HCT116 (cell line): ENCODE results near the gene WASF2. TPM values are rescaled to one million over a fixed set of nuclear protein-coding genes. Genes with fewer than 3 reads are reported as not detected.

Source experiments
- ATAC-seq: fragments of 200-7000 bp; cut with Tn5 transposase; 2 replicates; pipeline ENCODE4 v1.9.1; 2020; ENCODE audit warnings: mild to moderate bottlenecking, moderate library complexity
- BruUV-seq: library from RNA; stranded (reverse); fragments of 400-500 nt; replicated peaks from 2 replicates; lab custom pipeline; 2021; lab: Mats Ljungman, UMichigan
- CTCF ChIA-PET: fragments of 300-600 bp; sonication (Branson Sonifier 250); formaldehyde crosslinking; loops from one replicate; lab custom pipeline; 2021; ENCODE audit warnings: antibody characterized with exemption; lab: Charles Lee
- POLR2A ChIA-PET: fragments of 300-600, 350-600 bp; sonication (Branson Sonifier 250); formaldehyde crosslinking; loops from one replicate; lab custom pipeline; 2021; ENCODE audit warnings: antibody characterized with exemption; lab: Charles Lee
- RAD21 ChIA-PET, 2 experiments: fragments of 300-600 bp; sonication (Branson Sonifier 250); formaldehyde crosslinking; loops; one replicate each; lab custom pipeline; 2023; ENCODE audit warnings: low total read pairs in 2 of 2; ENCODE audit not compliant: uncharacterized antibody in 2 of 2, unreplicated experiment in 2 of 2, low non-redundant PET in 1 of 2; lab: Charles Lee
- DNase-seq: peaks from one replicate; pipeline ENCODE4 v3.0.0-alpha.2; 2010; ENCODE audit warnings: low read depth, low spot score
- H2AFZ ChIP-seq: fragments of 200-600 bp; shearing (Covaris generic), sonication (generic); 2 replicates; pipeline ENCODE4 v1.6.1; 2017; ENCODE audit warnings: low read depth, mixed run types, mixed read lengths, antibody characterized with exemption, low read length; ENCODE audit not compliant: poor library complexity, severe bottlenecking
- H3K27ac ChIP-seq: 2 replicates; pipeline ENCODE4 v1.5.1; 2012; ENCODE audit warnings: low read depth, low read length
- H3K27me3 ChIP-seq: fragments of 200-600 bp; sonication (generic); 2 replicates; pipeline ENCODE4 v1.6.1; 2016; ENCODE audit warnings: mixed run types, low read length, mixed read lengths; ENCODE audit not compliant: insufficient read depth
- H3K36me3 ChIP-seq, 2 experiments: fragments of 200-500 bp in 1 of 2; fragments of 200-600 bp in 1 of 2; sonication (Bioruptor generic) in 1 of 2; sonication (generic) in 1 of 2; 2 replicates each; pipeline versions ENCODE4 v1.5.1 to v1.6.1; 2014 to 2016; ENCODE audit warnings: low read length in 2 of 2, inconsistent platforms in 1 of 2, mixed read lengths in 1 of 2, mixed run types in 1 of 2; ENCODE audit not compliant: insufficient read depth in 2 of 2, control insufficient read depth in 1 of 2
- H3K4me1 ChIP-seq, 2 experiments: fragments of 200-600 bp in 1 of 2; sonication (generic) in 1 of 2; 2 replicates each; pipeline versions ENCODE4 v1.5.1 to v1.6.1; 2012 to 2017; ENCODE audit warnings: low read length in 2 of 2, inconsistent platforms in 1 of 2, mild to moderate bottlenecking in 1 of 2, mixed read lengths in 1 of 2, mixed run types in 1 of 2, moderate library complexity in 1 of 2; ENCODE audit not compliant: insufficient read depth in 2 of 2, control insufficient read depth in 1 of 2
- H3K4me2 ChIP-seq: fragments of 200-600 bp; sonication (generic); 2 replicates; pipeline ENCODE4 v1.6.1; 2017; ENCODE audit warnings: mixed run types, low read length, mixed read lengths
- H3K4me3 ChIP-seq, 2 experiments: fragments of 200-600 bp in 1 of 2; sonication (generic) in 1 of 2; replicated peaks in 1 of 2; 2 replicates each; pipeline ENCODE4 v1.5.1; 2011 to 2016; ENCODE audit warnings: low read length in 2 of 2, control low read depth in 1 of 2, low read depth in 1 of 2, mild to moderate bottlenecking in 1 of 2, mixed read lengths in 1 of 2, mixed run types in 1 of 2
- H3K79me2 ChIP-seq: fragments of 200-600 bp; sonication (generic); 2 replicates; pipeline ENCODE4 v1.6.1; 2017; ENCODE audit warnings: mild to moderate bottlenecking, mixed run types, low read length, moderate library complexity, mixed read lengths; ENCODE audit not compliant: insufficient read depth
- H3K9ac ChIP-seq: fragments of 200-600 bp; sonication (generic); 2 replicates; pipeline ENCODE4 v1.6.1; 2016; ENCODE audit warnings: low read length, mixed read lengths
- H3K9me2 ChIP-seq: fragments of 200-600 bp; sonication (generic), shearing (Covaris generic); 2 replicates; pipeline ENCODE4 v1.6.1; 2017; ENCODE audit warnings: mixed run types, mild to moderate bottlenecking, moderate library complexity; ENCODE audit not compliant: insufficient read depth
- H3K9me3 ChIP-seq, 2 experiments: fragments of 200-500 bp in 1 of 2; fragments of 200-600 bp in 1 of 2; sonication (Bioruptor generic) in 1 of 2; sonication (generic) in 1 of 2; 2 replicates each; pipeline ENCODE4 v1.6.1; 2014 to 2017; ENCODE audit warnings: low read length in 2 of 2, mixed read lengths in 2 of 2, inconsistent platforms in 1 of 2, low read depth in 1 of 2, mild to moderate bottlenecking in 1 of 2, mixed run types in 1 of 2, moderate library complexity in 1 of 2; ENCODE audit not compliant: control insufficient read depth in 1 of 2, insufficient read depth in 1 of 2
- H4K20me1 ChIP-seq: fragments of 200-600 bp; sonication (generic), shearing (Covaris generic); 2 replicates; pipeline ENCODE4 v1.6.1; 2017; ENCODE audit warnings: mixed run types, mild to moderate bottlenecking, moderate library complexity; ENCODE audit not compliant: insufficient read depth
- CBX3 ChIP-seq: IDR thresholded peaks from 2 replicates; pipeline ENCODE4 v1.6.1; 2012; ENCODE audit warnings: low read depth
- CEBPB ChIP-seq: IDR thresholded peaks from 2 replicates; pipeline ENCODE4 v1.6.1; 2012; ENCODE audit warnings: low read depth
- FOSL1 ChIP-seq: IDR thresholded peaks from 2 replicates; pipeline ENCODE4 v1.6.1; 2012; ENCODE audit warnings: low read depth
- JUND ChIP-seq: IDR thresholded peaks from 2 replicates; pipeline ENCODE4 v1.6.1; 2012
- POLR2A ChIP-seq: IDR thresholded peaks from 2 replicates; pipeline ENCODE4 v1.7.0; 2011; ENCODE audit warnings: borderline replicate concordance; ENCODE audit not compliant: insufficient read depth, insufficient read length; ENCODE audit errors: extremely low read depth
- POLR2AphosphoS5 ChIP-seq: IDR thresholded peaks from 2 replicates; pipeline ENCODE4 v1.6.1; 2011; ENCODE audit warnings: mild to moderate bottlenecking, low read depth, low read length, moderate library complexity
- SP1 ChIP-seq: IDR thresholded peaks from 2 replicates; pipeline ENCODE4 v1.6.1; 2012; ENCODE audit warnings: low read depth
- intact Hi-C: fragments of 100-400 bp; cut with micrococcal nuclease; formaldehyde crosslinking; loops from 2 replicates; pipeline ENCODE4 v1.10.0; 2022
- total RNA-seq: library from RNA; stranded (reverse); gene quantifications from one replicate; pipeline ENCODE4 v1.2.1, GENCODE V29; 2021; ENCODE audit not compliant: unreplicated experiment
- TF ChIP-seq, protein P1 (sequence below): IDR thresholded peaks from 2 replicates; pipeline ENCODE4 v1.6.1; 2012; ENCODE audit warnings: low read depth

Gene WASF2
- total RNA-seq, 1 experiment from 2014 or later = 111 TPM

DNA sequence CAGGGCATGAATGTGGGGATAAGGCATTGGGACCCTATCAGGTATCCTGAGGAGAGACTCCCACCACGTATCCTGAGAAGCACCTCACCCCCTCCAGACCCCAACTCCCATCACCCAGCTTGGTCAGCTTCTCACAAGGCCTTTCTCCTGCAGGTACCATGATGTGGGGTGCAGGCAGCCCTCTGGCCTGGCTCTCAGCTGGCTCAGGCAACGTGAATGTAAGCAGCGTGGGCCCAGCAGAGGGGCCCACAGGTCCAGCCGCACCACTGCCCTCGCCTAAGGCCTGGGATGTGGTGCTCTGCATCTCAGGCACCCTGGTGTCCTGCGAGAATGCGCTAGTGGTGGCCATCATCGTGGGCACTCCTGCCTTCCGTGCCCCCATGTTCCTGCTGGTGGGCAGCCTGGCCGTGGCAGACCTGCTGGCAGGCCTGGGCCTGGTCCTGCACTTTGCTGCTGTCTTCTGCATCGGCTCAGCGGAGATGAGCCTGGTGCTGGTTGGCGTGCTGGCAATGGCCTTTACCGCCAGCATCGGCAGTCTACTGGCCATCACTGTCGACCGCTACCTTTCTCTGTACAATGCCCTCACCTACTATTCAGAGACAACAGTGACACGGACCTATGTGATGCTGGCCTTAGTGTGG lies 96.2 kb downstream of the WASF2 start:
- Histone ChIP-seq H3K27me3 (no peaks in the 10 kb centered on the region), H3K4me1 (peaks cover 17 to 40% of the 10 kb centered on the region in 2 experiments), H4K20me1 (no peaks in the 10 kb centered on the region), H3K4me2 (peak overlapping the region; percentile 86), H3K9ac (peak overlapping the region; percentile 100), H2AFZ (no peak overlapping the region), H3K79me2 (peaks cover 25% of the 10 kb centered on the region), H3K9me2 (no peaks in the 10 kb centered on the region), H3K4me3 (peak overlapping the region; percentile 96 to 99), H3K27ac (peak overlapping the region; percentile 88; the same call in 1 of the 2 replicates), H3K36me3 (peaks cover 0 to 12% of the 10 kb centered on the region in 2 experiments; a peak in 1 of 4 replicates), H3K9me3 (no peaks in the 10 kb centered on the region)
- no peak for ATAC-seq
- BruUV-seq = no TSS peak
- no peak for DNase-seq
- TF ChIP-seq CEBPB = no peak
- no peak for TF ChIP-seq CBX3
- TF ChIP-seq FOSL1 = no peak
- no peak for TF ChIP-seq SP1
- no peak for TF ChIP-seq POLR2A
- no peak for TF ChIP-seq JUND
- TF ChIP-seq, protein P1, sequence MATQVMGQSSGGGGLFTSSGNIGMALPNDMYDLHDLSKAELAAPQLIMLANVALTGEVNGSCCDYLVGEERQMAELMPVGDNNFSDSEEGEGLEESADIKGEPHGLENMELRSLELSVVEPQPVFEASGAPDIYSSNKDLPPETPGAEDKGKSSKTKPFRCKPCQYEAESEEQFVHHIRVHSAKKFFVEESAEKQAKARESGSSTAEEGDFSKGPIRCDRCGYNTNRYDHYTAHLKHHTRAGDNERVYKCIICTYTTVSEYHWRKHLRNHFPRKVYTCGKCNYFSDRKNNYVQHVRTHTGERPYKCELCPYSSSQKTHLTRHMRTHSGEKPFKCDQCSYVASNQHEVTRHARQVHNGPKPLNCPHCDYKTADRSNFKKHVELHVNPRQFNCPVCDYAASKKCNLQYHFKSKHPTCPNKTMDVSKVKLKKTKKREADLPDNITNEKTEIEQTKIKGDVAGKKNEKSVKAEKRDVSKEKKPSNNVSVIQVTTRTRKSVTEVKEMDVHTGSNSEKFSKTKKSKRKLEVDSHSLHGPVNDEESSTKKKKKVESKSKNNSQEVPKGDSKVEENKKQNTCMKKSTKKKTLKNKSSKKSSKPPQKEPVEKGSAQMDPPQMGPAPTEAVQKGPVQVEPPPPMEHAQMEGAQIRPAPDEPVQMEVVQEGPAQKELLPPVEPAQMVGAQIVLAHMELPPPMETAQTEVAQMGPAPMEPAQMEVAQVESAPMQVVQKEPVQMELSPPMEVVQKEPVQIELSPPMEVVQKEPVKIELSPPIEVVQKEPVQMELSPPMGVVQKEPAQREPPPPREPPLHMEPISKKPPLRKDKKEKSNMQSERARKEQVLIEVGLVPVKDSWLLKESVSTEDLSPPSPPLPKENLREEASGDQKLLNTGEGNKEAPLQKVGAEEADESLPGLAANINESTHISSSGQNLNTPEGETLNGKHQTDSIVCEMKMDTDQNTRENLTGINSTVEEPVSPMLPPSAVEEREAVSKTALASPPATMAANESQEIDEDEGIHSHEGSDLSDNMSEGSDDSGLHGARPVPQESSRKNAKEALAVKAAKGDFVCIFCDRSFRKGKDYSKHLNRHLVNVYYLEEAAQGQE = no peak
- no peak for TF ChIP-seq POLR2AphosphoS5
- intact Hi-C loops = loop anchor here (2.0 kb wide), 2 partner anchors 213 to 349 kb away; no protein-coding TSS in a partner anchor
- RAD21 ChIA-PET = interaction anchor here in 1 of 2 experiments (0.6 kb wide), 1 partner anchor 56 kb away, joined by 5 read pairs; no protein-coding TSS in a partner anchor
- CTCF ChIA-PET = interaction anchor here (0.6 to 3.3 kb wide), 7 partner anchors 21 to 348 kb away, joined by 3 to 21 read pairs (median 3); no protein-coding TSS in a partner anchor
- POLR2A ChIA-PET = interaction anchor here (0.7 kb wide), 1 partner anchor 28 kb away, joined by 5 read pairs; no protein-coding TSS in a partner anchor
